GM21515 (cell line): ENCODE measurements around the gene SPOCK1.

Experiments
- ATAC-seq: cut with Tn5 transposase; IDR thresholded peaks from one replicate; pipeline ENCODE4 v1.9.1; 2021; ENCODE audit not compliant: unreplicated experiment

SPOCK1 gene

DNA sequence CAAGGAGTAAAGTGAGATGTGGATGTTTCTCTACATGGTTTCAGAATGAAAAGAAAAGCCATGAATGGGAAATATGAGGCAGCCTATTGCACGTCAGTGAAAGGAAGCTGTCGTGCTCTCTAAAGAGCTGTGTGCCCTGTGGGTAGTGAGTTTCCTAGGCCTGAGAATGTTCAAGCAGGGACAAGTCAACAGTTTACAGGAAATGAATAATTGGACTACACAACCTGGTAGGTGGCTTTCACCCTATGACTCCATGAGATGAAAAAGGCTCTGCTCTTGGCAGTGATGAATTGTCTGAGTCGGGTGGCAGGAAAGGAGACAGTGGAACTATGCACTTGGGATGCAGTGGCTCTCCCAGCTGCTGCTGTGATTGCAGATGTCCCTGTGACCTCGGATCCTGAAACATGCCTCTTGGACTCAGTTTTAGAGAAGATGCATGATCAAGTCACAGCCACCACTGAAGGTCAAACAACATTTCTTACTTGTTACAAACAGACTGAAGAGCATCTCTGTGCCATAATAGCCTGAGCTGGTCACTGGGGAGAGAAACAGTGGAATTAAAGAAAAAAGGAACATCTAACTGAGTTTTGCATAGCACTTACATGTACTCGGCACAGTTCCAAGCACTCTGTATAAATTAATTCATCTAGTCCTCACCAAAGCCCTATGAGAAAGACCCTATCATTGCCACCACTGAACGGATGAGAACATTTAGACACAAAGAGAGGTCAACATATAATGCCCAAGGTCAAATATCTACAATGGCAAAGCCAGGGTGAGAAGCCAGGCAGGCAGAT, 293.7 kb downstream of the SPOCK1 start:
- no peak for ATAC-seq

DNA sequence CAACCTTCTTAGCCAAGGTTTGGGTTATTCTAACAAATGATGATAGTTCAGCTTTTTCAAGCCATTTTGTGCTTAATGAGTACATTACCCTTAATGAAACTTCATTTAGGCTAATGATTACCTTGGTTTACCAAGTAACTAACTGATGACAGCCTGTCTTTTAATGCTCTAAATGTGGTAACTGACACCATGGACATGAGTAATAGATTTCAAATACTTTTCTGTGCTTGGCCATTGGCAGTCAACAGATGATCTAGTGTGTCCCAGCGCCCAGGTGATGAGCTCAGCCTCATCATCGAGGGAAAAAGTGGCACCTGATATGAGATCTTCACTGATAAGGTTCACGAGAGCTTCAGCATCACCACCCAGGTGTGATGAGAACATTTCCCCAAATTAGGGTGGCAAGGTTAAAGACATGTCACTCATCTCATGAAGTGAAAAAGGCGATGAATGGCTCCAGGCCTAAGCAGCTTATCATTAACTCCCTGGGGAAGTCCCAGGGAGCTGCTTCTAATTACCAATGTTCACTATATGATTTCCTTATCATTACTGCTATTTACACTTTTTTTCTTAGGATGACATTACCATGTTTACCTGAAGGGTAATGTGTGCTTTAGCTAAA, 296.0 kb downstream of the SPOCK1 start:
- ATAC-seq, result no peak

GRCh38 chr5:137201876-137202275, 297.2 kb downstream of the SPOCK1 start:
- ATAC-seq, result no peak

GRCh38 chr5:137200906-137201700, 298.0 kb downstream of the SPOCK1 start:
- ATAC-seq, result no peak

- ATAC-seq, result no peak
Observed at GRCh38 chr5:137199966-137200365, 299.2 kb downstream of the SPOCK1 start.

DNA sequence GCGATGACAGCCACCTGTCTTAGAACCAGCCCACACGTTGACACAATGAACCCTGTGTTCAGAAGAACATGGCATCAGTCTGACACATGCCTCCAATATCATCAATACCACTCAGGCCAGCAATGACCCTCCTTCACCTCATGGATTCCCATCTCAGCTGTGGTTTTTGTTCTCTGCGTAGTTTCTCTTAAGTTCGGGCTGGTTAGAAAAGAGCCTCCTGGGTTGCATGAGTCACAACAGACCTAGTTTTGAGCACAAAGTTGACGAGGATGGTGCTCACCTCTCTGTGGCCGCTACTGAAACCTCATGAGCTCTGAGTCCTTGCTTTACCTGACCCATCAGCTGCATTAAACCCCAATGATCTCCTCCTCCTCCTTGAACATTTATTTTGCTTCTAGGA, 299.9 kb downstream of the SPOCK1 start:
- no peak for ATAC-seq

DNA sequence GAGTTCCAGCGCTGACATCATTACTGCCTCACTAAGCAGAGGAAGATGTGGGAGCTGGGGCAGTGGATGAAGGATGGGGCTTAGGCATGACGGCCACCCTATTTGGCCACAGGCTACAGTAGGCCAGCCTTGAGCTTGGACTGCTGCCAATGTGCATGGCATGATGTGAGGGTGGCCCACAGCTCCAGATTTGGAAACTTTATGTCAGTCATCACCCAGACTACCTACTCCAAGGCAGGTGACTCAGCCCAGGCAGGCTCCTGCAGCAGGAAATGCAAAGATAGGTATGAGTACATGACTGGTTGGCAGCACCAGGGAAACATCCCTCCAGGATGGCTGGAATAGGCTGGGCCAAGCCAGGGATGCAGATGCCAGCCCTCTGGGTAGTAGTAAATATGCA, 303.6 kb downstream of the SPOCK1 start:
- no peak for ATAC-seq

DNA sequence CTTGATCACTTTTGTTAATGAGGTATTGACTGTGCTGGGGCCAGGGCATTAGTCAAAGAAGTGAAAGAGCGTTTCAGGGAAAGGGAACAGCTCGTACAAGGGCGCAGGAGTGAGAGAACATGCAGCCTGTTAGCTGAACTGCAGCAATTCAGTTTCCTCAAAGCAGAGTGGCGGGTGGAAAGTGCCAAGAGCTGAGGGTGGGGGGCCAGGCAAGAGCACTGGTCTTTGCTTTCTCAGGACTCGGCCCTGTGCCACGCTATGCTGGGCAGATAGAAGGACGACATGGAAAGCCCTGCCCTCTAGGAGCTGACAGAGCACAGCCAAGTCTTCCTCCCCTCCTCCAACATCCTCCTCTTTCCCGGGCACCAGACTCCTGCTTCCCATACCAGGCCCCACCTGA, 304.8 kb downstream of the SPOCK1 start:
- no peak for ATAC-seq

- ATAC-seq, result no peak
Observed at GRCh38 chr5:137192293-137192743, 306.8 kb downstream of the SPOCK1 start.

GRCh38 chr5:137191179-137191578, 307.9 kb downstream of the SPOCK1 start:
- no peak for ATAC-seq

- no peak for ATAC-seq
Observed at GRCh38 chr5:137190441-137190840, 308.7 kb downstream of the SPOCK1 start.

DNA sequence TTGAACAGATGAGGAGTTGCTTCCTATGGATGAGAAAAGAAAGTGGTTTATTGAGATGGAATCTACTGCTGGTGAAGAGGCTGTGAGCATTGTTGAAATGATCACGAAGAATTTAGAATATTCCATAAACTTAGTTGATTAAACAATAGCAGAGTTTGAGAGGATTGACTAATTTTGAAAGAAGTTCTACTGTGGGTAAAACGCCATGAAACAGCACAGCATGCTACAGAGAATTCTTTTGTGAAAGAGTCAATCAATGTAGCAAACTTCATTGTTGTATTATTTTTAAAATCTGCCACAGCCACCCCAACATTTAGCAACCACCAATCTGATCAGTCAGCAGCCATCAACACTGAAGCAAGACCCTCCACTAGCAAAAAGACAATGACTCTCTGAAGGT, 309.1 kb downstream of the SPOCK1 start:
- ATAC-seq, result no peak

DNA sequence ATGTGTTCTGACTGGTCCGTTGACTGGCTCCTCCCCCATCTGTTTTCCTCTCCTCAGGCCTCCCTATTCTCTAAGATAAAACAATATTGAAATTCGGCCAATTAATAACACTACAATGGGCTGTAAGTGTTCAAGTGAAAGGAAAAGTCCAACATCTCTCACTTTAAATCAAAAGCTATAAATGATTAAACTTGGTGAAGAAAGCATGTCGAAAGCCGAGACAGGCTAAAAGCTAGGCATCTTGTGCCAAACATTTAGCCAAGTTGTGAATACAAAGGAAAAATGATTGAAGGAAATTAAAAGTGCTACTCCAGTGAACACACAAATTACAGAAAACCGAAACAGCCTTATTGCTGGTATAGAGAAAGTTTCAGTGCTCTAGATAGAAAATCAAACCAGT, 310.6 kb downstream of the SPOCK1 start:
- ATAC-seq, result no peak

GRCh38 chr5:137186759-137187461, 312.2 kb downstream of the SPOCK1 start:
- no peak for ATAC-seq

GRCh38 chr5:137185193-137185592, 313.9 kb downstream of the SPOCK1 start:
- no peak for ATAC-seq

DNA sequence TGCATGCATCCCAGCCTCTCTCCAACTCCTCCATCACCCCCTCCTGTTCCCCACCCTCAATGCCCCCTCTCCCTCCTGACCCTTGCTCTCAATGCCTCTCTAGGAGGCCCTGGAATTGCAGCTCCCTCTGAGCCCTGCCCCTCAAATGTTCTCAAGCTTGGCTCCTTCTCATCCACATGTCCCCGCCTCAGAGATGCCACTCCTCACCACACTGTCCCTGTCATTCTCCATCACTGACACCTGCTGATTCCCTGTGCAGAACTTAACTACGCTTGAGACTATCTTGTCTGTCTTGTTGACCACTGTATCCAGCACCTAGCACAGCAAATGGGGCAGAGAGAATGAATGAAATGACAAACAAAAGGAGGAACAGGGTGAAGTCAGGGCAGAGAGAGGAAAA, 314.4 kb downstream of the SPOCK1 start:
- ATAC-seq, result no peak

DNA sequence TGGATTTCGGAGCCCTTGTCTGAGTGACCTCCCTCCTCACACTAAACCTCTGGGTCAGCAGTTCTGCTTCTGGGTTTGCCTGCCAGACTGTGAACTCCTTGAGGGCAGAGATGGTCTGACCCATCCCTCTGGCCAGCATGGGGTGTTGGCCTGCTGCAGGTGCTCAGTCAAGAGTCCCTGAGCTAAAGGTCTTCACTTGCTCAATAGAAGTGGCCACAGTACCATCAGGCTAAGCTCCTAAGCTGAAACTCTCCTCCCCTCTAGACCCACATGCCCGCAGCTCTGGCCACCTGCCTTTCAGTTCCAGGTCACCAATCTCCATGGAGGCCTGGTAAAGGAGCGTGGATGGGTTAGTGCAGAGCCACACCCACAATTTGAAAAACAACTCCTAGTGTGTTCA, 316.6 kb downstream of the SPOCK1 start:
- no peak for ATAC-seq

DNA sequence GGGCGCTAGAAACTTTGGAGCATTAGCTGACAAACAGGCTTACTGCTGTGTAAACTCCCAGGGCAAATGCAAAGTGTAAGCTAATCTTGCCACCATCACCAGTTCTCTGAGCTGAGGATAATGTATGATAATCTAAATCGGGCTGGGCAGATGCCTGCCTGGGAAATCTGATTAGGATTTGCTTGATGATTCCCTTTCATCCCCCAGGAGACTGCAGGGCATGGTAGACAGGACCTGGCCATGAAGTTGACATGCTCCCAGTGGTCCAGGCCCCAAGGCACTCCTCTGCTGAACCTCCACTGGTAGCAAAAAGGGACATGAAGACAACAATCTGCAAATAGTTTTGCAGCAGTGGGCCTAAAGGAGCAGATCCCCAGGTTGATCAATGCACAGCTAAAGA, 317.5 kb downstream of the SPOCK1 start:
- ATAC-seq, result no peak

GRCh38 chr5:137179203-137179602, 319.9 kb downstream of the SPOCK1 start:
- no peak for ATAC-seq

GRCh38 chr5:137176609-137177008, 322.5 kb downstream of the SPOCK1 start:
- ATAC-seq, result no peak

GRCh38 chr5:137176126-137176525, 323.0 kb downstream of the SPOCK1 start:
- ATAC-seq, result no peak
